ENCODE measurements around the gene ABCA3. TPM values are rescaled to one million over a fixed set of nuclear protein-coding genes. Genes with fewer than 3 reads are reported as not detected.

The ABCA3 gene
- total and polyA plus RNA-seq, 2 experiments from 2014 or later, result 3.0 to 4.1 TPM

- peaks cover 18% of the 10 kb centered on the region for H3K27me3 ChIP-seq (ENCODE audit: insufficient read depth)
- ATAC-seq, result peak; percentile 16
Measured at GRCh38 chr16:2238150-2238837, 102.2 kb downstream of the ABCA3 start.

More at GRCh38 chr16:2238150-2238837, 102.2 kb downstream of the ABCA3 start:
- TF ChIP-seq EZH2 (IDR thresholded peaks at IDR 0.05; ENCODE audit: low read depth, unreplicated experiment), result no peak
- no peak for TF ChIP-seq CREB1 (CRISPR knock-in tag; IDR thresholded peaks at IDR 0.05; ENCODE audit: low read depth)
- TF ChIP-seq EZH2phosphoT487 (IDR thresholded peaks at IDR 0.05; ENCODE audit: unreplicated experiment), result no peak
- no peak for TF ChIP-seq STAT1 (IDR thresholded peaks at IDR 0.05; ENCODE audit: unreplicated experiment)
- TF ChIP-seq ZNF114 (CRISPR knock-in tag; IDR thresholded peaks at IDR 0.05), result no peak
- no peak for TF ChIP-seq ZNF462 (CRISPR knock-in tag; IDR thresholded peaks at IDR 0.05)
- TF ChIP-seq, protein P1, sequence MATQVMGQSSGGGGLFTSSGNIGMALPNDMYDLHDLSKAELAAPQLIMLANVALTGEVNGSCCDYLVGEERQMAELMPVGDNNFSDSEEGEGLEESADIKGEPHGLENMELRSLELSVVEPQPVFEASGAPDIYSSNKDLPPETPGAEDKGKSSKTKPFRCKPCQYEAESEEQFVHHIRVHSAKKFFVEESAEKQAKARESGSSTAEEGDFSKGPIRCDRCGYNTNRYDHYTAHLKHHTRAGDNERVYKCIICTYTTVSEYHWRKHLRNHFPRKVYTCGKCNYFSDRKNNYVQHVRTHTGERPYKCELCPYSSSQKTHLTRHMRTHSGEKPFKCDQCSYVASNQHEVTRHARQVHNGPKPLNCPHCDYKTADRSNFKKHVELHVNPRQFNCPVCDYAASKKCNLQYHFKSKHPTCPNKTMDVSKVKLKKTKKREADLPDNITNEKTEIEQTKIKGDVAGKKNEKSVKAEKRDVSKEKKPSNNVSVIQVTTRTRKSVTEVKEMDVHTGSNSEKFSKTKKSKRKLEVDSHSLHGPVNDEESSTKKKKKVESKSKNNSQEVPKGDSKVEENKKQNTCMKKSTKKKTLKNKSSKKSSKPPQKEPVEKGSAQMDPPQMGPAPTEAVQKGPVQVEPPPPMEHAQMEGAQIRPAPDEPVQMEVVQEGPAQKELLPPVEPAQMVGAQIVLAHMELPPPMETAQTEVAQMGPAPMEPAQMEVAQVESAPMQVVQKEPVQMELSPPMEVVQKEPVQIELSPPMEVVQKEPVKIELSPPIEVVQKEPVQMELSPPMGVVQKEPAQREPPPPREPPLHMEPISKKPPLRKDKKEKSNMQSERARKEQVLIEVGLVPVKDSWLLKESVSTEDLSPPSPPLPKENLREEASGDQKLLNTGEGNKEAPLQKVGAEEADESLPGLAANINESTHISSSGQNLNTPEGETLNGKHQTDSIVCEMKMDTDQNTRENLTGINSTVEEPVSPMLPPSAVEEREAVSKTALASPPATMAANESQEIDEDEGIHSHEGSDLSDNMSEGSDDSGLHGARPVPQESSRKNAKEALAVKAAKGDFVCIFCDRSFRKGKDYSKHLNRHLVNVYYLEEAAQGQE (IDR thresholded peaks at IDR 0.05; ENCODE audit: unreplicated experiment), result no peak
- peak; percentile 39; the same call in 1 of the 2 replicates for TF ChIP-seq POLR2AphosphoS5 (IDR thresholded peaks at IDR 0.05; ENCODE audit: low read depth)
- TF ChIP-seq, protein P2, sequence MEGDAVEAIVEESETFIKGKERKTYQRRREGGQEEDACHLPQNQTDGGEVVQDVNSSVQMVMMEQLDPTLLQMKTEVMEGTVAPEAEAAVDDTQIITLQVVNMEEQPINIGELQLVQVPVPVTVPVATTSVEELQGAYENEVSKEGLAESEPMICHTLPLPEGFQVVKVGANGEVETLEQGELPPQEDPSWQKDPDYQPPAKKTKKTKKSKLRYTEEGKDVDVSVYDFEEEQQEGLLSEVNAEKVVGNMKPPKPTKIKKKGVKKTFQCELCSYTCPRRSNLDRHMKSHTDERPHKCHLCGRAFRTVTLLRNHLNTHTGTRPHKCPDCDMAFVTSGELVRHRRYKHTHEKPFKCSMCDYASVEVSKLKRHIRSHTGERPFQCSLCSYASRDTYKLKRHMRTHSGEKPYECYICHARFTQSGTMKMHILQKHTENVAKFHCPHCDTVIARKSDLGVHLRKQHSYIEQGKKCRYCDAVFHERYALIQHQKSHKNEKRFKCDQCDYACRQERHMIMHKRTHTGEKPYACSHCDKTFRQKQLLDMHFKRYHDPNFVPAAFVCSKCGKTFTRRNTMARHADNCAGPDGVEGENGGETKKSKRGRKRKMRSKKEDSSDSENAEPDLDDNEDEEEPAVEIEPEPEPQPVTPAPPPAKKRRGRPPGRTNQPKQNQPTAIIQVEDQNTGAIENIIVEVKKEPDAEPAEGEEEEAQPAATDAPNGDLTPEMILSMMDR (conservative IDR thresholded peaks at IDR 0.05; ENCODE audit: low read depth in 2 of 2), result 0 out of 4 replicates have a peak, but pooled peaks of 1 of the 2 experiments have one; percentile 21
- TF ChIP-seq NANOG (IDR thresholded peaks at IDR 0.05; ENCODE audit: borderline replicate concordance), result no peak
- Histone ChIP-seq H2AFZ (no peak overlapping the region), H3K9me2 (ENCODE audit: insufficient read depth) (no peaks in the 10 kb centered on the region), H3K4me1 (ENCODE audit: insufficient read depth) (no peaks in the 10 kb centered on the region), H3K4me2 (peak overlapping the region; percentile 92), H3K79me2 (replicated peaks; ENCODE audit: insufficient read depth) (no peaks in the 10 kb centered on the region), H4K20me1 (replicated peaks; ENCODE audit: insufficient read depth) (no peaks in the 10 kb centered on the region; the same call in 1 of the 2 replicates), H3K27ac (ENCODE audit: low read depth) (no peak overlapping the region), H3K4me3 (peak overlapping the region; percentile 65), H3F3A (replicated peaks; ENCODE audit: low read depth) (peaks cover 2% of the 10 kb centered on the region; the same call in 1 of the 2 replicates), H3K36me3 (ENCODE audit: insufficient read depth) (no peaks in the 10 kb centered on the region; the same call in 1 of the 2 replicates)
- Mint-ChIP-seq H3K27me3 (ENCODE audit: insufficient read depth, low read depth, poor library complexity) (peaks cover 31% of the 10 kb centered on the region), H3K27ac (no peak overlapping the region), H3K36me3 (ENCODE audit: low read depth) (peaks cover 24% of the 10 kb centered on the region), H3K4me3 (no peak overlapping the region), H3K9me3 (no peaks in the 10 kb centered on the region), H3K4me1 (no peaks in the 10 kb centered on the region)
- DNase-seq (ENCODE audit: low spot score), result peak; percentile 33
